22Rv1 (cell line): ENCODE data around the gene PLS3.

Source experiments
- H3K27ac ChIP-seq: fragments of 450-650 bp; 2 replicates; pipeline ENCODE4 v1.5.1; 2017
- ZFX ChIP-seq: fragments of 450-650 bp; IDR thresholded peaks from 2 replicates; pipeline ENCODE4 v1.6.1; 2017; ENCODE audit warnings: antibody characterized with exemption, borderline replicate concordance
- TF ChIP-seq, protein P1 (sequence below): fragments of 450-650 bp; IDR thresholded peaks from 2 replicates; pipeline ENCODE4 v1.5.1; 2017; ENCODE audit warnings: mild to moderate bottlenecking

Gene PLS3

DNA sequence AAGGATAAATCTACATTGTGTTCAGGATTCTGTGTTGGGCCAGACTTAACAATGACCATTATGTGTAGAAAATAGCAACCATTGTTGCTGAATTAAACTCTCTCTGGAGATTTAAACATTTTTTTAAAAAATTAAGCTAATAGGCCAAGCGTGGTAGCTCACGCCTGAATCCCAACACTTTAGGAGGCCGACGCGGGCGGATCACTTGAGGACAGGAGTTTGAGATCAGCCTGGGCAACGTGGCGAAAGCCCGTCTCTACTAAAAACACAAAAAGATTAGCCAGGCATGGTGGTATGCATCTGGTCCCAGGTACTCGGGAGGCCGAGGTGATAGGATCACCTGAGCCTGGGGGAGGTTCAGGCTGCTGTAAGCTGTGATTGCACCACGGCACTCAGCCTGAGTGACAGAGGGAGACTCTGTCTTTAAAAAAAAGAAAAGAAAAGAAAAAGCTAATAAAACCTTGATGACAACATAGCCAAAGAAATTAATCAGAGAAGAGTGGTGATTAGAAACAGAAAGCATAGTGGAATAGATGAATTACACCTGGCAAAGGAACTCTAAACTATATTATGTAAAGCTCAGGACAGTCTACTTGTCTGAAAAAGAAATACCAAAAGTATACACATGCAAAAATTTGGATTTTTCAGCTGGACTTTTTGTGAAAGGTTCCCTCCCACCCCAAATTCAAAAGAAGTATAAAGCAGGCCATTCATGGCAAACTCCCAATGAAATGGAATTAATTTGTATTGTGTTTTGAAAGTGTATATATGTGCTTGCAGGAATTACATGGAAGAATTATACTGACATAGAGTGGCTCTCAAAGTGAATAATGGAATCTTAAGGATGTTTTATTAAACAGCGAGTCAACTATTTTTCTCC lies 21.9 kb downstream of the PLS3 start:
- H3K27ac ChIP-seq, result no peak overlapping the region
- TF ChIP-seq, protein P1, sequence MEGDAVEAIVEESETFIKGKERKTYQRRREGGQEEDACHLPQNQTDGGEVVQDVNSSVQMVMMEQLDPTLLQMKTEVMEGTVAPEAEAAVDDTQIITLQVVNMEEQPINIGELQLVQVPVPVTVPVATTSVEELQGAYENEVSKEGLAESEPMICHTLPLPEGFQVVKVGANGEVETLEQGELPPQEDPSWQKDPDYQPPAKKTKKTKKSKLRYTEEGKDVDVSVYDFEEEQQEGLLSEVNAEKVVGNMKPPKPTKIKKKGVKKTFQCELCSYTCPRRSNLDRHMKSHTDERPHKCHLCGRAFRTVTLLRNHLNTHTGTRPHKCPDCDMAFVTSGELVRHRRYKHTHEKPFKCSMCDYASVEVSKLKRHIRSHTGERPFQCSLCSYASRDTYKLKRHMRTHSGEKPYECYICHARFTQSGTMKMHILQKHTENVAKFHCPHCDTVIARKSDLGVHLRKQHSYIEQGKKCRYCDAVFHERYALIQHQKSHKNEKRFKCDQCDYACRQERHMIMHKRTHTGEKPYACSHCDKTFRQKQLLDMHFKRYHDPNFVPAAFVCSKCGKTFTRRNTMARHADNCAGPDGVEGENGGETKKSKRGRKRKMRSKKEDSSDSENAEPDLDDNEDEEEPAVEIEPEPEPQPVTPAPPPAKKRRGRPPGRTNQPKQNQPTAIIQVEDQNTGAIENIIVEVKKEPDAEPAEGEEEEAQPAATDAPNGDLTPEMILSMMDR, result no peak
- TF ChIP-seq ZFX, result no peak

DNA sequence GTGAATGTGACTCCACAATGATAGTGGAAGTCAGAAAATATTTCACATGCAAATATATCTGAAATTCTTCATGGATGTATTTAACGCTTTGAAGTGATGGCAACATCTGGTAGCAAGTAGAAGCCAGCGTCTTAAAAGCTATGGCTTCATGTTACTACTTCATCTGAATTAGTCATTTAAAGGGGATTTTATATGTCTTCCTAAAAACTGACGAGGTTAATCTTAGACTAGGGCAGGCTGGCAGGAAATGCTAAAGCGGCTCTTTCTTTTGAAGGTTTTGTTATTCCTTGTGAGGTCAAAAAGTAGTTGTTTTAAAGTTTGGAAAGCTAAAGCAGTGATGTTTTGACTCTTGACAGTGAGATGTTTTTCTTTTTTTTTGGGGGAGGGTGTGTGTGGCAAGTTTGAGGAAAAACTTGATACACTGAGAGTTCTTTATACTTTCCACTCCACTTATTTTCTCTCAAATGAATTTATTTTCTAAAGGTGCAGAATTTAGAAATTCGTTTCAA lies 22.6 kb downstream of the PLS3 start:
- TF ChIP-seq ZFX, result no peak
- TF ChIP-seq, protein P1, result no peak
- no peak overlapping the region for H3K27ac ChIP-seq

DNA sequence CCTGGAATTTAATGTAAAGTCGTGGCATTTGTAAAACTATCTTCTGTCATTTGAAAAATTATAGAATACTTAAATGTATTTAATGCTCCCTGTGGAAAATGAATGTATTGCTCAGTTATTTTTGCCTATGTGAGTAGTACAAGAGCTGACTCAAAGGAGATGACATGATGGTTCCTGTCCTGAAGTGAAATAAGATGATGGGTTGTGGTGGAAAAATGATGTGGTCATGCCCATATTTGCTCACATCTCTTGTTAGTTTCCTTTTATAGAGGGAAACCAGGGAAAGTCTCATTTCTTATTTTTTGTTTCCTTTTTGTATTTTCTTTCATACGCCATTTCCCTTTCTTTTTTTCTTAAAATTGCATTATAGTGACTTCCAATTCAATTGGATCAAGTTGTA lies 23.7 kb downstream of the PLS3 start:
- H3K27ac ChIP-seq, result no peak overlapping the region
- TF ChIP-seq ZFX, result no peak
- TF ChIP-seq, protein P1, result no peak

DNA sequence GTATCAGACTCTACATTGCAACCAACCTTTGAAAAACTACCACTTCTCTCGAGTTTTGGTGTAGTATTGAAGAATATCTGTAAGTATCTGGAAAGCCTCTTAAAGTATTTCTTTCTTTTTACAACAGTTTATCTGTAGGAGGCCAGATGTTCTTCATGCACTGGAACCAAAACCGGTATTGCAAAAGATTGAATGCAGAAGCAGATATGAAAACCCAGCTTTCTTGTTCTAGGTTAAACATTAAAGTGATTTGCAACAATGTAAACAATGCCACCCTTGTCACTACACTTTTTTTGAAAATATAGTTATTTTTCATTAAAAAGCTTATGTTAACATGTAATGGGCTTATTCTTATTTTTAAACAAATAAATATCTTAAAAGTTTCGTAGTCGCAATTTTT lies 27.2 kb downstream of the PLS3 start:
- TF ChIP-seq ZFX, result no peak
- TF ChIP-seq, protein P1, result no peak
- H3K27ac ChIP-seq, result no peak overlapping the region

DNA sequence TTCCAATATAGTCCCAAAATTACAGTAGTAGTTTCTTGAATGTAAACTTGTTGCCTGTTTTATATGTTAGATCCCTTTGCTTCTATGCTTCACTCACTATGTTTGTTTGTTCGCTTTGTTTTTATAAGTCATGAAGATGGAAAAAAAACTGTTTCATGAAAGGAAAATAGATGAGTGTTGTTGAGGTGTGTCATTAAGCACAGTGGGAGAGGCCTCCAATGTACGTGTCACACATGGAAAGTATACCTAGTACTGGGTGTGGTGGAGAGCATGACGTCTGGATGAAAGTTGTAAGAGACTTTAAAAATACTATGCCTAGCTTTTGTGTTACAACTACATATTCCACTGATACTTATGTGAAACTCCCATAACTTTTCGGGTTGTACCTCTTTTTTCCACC lies 28.4 kb downstream of the PLS3 start:
- H3K27ac ChIP-seq, result no peak overlapping the region
- no peak for TF ChIP-seq ZFX
- TF ChIP-seq, protein P1, result no peak

DNA sequence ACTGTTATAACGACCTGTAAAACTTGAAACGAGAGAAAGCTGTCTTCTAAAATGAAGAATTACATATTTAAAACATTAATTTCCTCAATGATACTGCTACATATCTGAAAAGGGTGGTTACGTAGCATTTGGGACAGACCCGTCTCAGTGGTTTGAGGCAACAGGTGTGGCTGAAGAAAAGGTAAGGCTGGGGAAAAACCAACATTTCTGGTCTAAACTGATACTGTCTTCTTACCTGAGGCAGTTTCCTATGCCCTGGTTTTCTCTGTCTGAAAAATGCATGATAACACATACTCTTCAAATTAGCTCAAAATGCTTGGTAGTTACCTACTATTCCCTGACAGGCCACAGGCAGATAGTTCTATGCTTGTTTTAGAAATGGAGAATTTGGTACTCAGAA lies 30.4 kb downstream of the PLS3 start:
- TF ChIP-seq, protein P1, result no peak
- TF ChIP-seq ZFX, result no peak
- H3K27ac ChIP-seq, result no peak overlapping the region
